Measurements from ENCODE around the gene CYFIP1.

The CYFIP1 gene

DNA sequence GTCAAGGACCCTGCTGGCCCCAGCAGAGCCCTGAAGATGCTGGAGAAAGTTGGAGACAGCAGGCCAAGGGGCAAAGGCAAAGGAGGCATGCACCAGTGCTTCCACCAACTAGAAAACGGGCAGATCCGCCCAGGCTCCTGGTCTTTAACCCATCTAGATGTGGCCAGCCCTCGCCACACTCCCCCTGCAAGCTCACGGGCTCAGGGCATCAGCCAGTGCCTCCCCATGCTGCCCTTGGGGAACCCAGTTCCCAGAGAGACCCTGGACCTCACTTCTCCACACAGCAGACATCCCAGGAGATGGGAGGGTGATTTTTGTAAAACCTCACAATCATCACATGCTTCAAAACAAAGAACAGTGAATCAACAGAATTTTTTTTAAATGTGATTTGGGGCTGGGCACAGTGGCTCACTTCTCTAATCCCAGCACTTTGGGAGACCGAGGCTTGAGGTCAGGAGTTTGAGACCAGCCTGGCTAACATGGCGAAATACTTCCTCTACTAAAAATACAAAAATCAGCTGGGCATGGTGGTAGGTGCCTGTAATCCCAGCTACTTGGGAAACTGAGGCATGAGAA is 24.5 kb downstream of the CYFIP1 start:
- DNase-seq (ENCODE audit: extremely low read depth, low read depth): no peak
- no peak overlapping the region for H3K4me3 ChIP-seq (replicated peaks; ENCODE audit: low read depth, low read length)
- no peak for TF ChIP-seq CTCF (IDR thresholded peaks at IDR 0.05; ENCODE audit: low read depth, low read length, missing control alignments)

DNA sequence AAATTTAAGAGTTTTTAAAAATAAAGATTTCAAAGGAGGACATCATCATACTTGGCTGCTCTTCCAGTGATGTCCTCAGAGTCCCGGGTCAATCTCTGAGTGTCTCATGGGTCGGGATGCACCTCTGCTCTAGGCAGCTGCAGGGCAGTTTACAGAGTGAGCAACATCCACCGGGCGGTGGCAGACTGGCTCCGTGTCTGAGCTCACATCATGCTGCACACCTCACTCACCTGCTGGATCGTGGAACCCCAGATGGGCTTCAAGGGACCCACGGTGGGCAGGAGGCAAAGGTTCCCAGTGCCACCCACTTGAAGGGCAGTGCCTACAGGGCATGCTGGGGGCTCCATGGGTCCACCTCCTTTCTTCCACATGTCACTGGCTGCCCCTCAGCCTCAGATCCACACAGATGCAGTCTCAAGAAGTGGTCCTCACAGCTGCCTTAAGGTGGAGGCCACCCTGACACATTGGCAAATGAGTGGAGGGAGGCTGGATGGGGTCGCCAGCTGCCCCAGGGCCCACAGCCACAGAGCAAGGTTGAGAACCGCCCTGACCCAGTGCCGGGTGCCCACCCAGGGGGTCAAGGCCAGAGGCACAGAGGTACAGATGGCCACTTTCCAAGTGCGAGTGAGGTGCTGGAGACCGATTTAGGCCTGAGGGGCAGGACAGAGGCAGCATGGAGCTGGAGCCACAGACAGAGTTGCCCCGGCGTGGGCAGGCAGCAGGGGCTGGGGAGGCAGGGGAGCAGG is 25.2 kb downstream of the CYFIP1 start:
- H3K4me3 ChIP-seq (replicated peaks; ENCODE audit: low read depth, low read length): no peak overlapping the region
- no peak for DNase-seq (ENCODE audit: extremely low read depth, low read depth)
- no peak for TF ChIP-seq CTCF (IDR thresholded peaks at IDR 0.05; ENCODE audit: low read depth, low read length, missing control alignments)

DNA sequence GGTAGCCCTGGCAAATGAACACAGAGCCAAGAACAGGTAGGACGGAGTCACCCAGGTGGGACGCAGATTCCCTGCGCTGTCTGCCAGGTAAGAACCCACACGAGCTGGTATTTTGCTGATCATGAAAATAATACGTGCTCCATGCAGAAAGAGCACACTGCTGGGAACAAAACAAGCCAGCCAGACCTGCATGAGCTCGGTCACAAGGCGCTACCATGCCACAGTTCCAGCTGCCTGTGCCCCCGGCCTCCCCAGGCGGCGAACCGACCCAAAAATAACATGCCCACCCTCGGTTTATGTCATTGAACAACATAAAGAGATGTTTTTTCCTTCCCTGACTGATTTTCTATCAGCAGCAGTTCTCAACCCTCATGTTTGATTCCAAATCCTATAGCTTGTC is 25.8 kb downstream of the CYFIP1 start:
- no peak for TF ChIP-seq CTCF (IDR thresholded peaks at IDR 0.05; ENCODE audit: low read depth, low read length, missing control alignments)
- no peak overlapping the region for H3K4me3 ChIP-seq (replicated peaks; ENCODE audit: low read depth, low read length)
- no peak for DNase-seq (ENCODE audit: extremely low read depth, low read depth)

DNA sequence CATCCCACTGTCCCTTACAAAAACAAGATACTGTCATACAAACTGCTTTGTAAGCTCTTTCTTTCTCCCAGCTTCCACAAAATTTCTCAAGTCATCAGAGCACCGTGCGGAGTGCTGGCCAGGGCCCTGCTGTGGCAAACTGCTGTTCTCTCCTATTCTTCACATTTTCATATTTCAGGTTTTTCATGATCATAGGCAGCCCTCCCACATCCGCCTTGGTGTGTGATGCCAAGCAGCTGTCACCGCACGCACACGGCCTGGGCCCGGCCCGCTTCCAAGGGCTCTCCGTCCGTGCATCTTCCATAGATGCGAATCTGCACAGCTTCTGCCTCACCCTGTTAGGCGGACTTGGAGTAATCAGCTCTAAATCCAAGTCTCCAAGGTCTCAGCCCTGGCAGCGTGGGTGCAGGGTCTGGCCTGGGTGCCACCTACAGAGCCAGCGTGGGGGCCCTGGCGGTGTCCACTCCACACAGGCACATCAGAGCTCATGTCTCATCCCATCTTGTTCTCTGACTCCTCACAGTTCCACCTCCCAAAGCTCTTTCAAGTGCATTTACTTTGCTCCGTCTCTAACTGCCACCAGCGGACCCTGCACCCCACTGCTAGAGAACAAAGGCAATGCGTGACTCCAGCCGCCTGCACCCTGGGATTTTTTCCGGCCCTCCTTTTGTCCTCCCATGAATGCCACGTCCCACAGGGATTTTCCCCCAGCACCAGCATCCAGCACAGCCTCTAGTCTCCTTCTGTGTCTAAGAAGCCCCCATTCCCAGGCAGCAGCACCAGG is 27.2 kb downstream of the CYFIP1 start:
- no peak for DNase-seq (ENCODE audit: extremely low read depth, low read depth)
- H3K4me3 ChIP-seq (replicated peaks; ENCODE audit: low read depth, low read length): no peak overlapping the region
- TF ChIP-seq CTCF (IDR thresholded peaks at IDR 0.05; ENCODE audit: low read depth, low read length, missing control alignments): no peak

- TF ChIP-seq CTCF (IDR thresholded peaks at IDR 0.05; ENCODE audit: low read depth, low read length, missing control alignments): no peak
- no peak for DNase-seq (ENCODE audit: extremely low read depth, low read depth)
- H3K4me3 ChIP-seq (replicated peaks; ENCODE audit: low read depth, low read length): no peak overlapping the region
Measured at GRCh38 chr15:22951381-22952280, 28.5 kb downstream of the CYFIP1 start.

GRCh38 chr15:22951031-22951380 is 29.2 kb downstream of the CYFIP1 start:
- no peak for DNase-seq (ENCODE audit: extremely low read depth, low read depth)
- TF ChIP-seq CTCF (IDR thresholded peaks at IDR 0.05; ENCODE audit: low read depth, low read length, missing control alignments): no peak

More at GRCh38 chr15:22951031-22951380, 29.2 kb downstream of the CYFIP1 start:
- H3K4me3 ChIP-seq (replicated peaks; ENCODE audit: low read depth, low read length): no peak overlapping the region
